IgD-negative memory B cell (primary cell): ENCODE measurements around the gene GRAMD4. TPM values are rescaled to one million over a fixed set of nuclear protein-coding genes. Genes with fewer than 3 reads are reported as not detected.

Experiments used
- H3K27ac Mint-ChIP-seq, 3 donors: one replicate each; pipeline ENCODE4 v1.8.0; 2020 to 2022; ENCODE audit warnings: mild to moderate bottlenecking in 3 of 3, mixed read lengths in 3 of 3, moderate library complexity in 1 of 3
- H3K27me3 Mint-ChIP-seq: one replicate; pipeline ENCODE4 v1.8.0; 2021; ENCODE audit warnings: mixed read lengths
- H3K36me3 Mint-ChIP-seq: one replicate; pipeline ENCODE4 v1.8.0; 2020; ENCODE audit warnings: mild to moderate bottlenecking, mixed read lengths
- H3K4me1 Mint-ChIP-seq, 3 donors: one replicate each; pipeline ENCODE4 v1.8.0; 2020 to 2022; ENCODE audit warnings: mixed read lengths in 3 of 3, mild to moderate bottlenecking in 1 of 3
- H3K4me3 Mint-ChIP-seq, 4 donors: one replicate each; pipeline ENCODE4 v1.8.0; 2020 to 2022; ENCODE audit warnings: mild to moderate bottlenecking in 4 of 4, mixed read lengths in 4 of 4, moderate library complexity in 3 of 4
- H3K9me3 Mint-ChIP-seq, 3 donors: one replicate each; pipeline ENCODE4 v1.8.0; 2020 to 2021; ENCODE audit warnings: mixed read lengths in 3 of 3, mild to moderate bottlenecking in 1 of 3
- polyA plus RNA-seq: library from polyadenylated mRNA; unstranded; fragments of 300-500 nt; fragmentation: Illumina TruSeq; gene quantifications from one replicate; pipeline ENCODE4 v1.2.3, GENCODE V29; 2021

The GRAMD4 gene
- polyA plus RNA-seq, 1 donor from 2014 or later = 18.4 TPM

GRCh38 chr22:46664301-46664855, 44.2 kb downstream of the GRAMD4 start:
- H3K27ac Mint-ChIP-seq = no peak overlapping the region
- no peak overlapping the region for H3K4me3 Mint-ChIP-seq
- peaks cover 7% of the 10 kb centered on the region for H3K36me3 Mint-ChIP-seq
- no peaks in the 10 kb centered on the region for H3K27me3 Mint-ChIP-seq
- no peaks in the 10 kb centered on the region for H3K9me3 Mint-ChIP-seq
- H3K4me1 Mint-ChIP-seq = peaks cover 0 to 3% (median 0%) of the 10 kb centered on the region in 3 donors

- peaks cover 0 to 3% (median 0%) of the 10 kb centered on the region in 3 donors for H3K4me1 Mint-ChIP-seq
- peaks cover 4% of the 10 kb centered on the region for H3K36me3 Mint-ChIP-seq
- no peaks in the 10 kb centered on the region for H3K9me3 Mint-ChIP-seq
- no peaks in the 10 kb centered on the region for H3K27me3 Mint-ChIP-seq
- H3K4me3 Mint-ChIP-seq = no peak overlapping the region
- no peak overlapping the region for H3K27ac Mint-ChIP-seq
Observed at GRCh38 chr22:46665151-46665695, 45.0 kb downstream of the GRAMD4 start.

GRCh38 chr22:46665751-46666280, 45.6 kb downstream of the GRAMD4 start:
- peaks cover 2% of the 10 kb centered on the region for H3K36me3 Mint-ChIP-seq
- H3K27ac Mint-ChIP-seq = peak overlapping the region in 1 of 3 donors; percentile 31
- no peaks in the 10 kb centered on the region for H3K27me3 Mint-ChIP-seq
- H3K4me1 Mint-ChIP-seq = peaks cover 0 to 2% (median 0%) of the 10 kb centered on the region in 3 donors
- H3K4me3 Mint-ChIP-seq = no peak overlapping the region
- no peaks in the 10 kb centered on the region for H3K9me3 Mint-ChIP-seq

- Mint-ChIP-seq H3K27me3 (no peaks in the 10 kb centered on the region), H3K27ac (no peak overlapping the region), H3K36me3 (no peaks in the 10 kb centered on the region), H3K4me1 (no peaks in the 10 kb centered on the region), H3K4me3 (no peak overlapping the region), H3K9me3 (no peaks in the 10 kb centered on the region)
Observed at GRCh38 chr22:46666577-46667244, 46.5 kb downstream of the GRAMD4 start.

GRCh38 chr22:46667245-46667623, 47.0 kb downstream of the GRAMD4 start:
- Mint-ChIP-seq H3K4me1 (peaks cover 0 to under 1% (median 0%) of the 10 kb centered on the region in 3 donors), H3K27me3 (no peaks in the 10 kb centered on the region), H3K36me3 (no peaks in the 10 kb centered on the region), H3K4me3 (no peak overlapping the region), H3K9me3 (no peaks in the 10 kb centered on the region), H3K27ac (no peak overlapping the region)

GRCh38 chr22:46668116-46668515, 47.9 kb downstream of the GRAMD4 start:
- H3K27ac Mint-ChIP-seq = no peak overlapping the region
- no peaks in the 10 kb centered on the region for H3K27me3 Mint-ChIP-seq
- H3K4me3 Mint-ChIP-seq = no peak overlapping the region
- H3K4me1 Mint-ChIP-seq = peaks cover 0 to 4% (median 0%) of the 10 kb centered on the region in 3 donors
- no peaks in the 10 kb centered on the region for H3K36me3 Mint-ChIP-seq
- no peaks in the 10 kb centered on the region for H3K9me3 Mint-ChIP-seq

- H3K27ac Mint-ChIP-seq = no peak overlapping the region
- H3K4me1 Mint-ChIP-seq = peaks cover 1 to 10% (median 9%) of the 10 kb centered on the region in 3 donors
Observed at GRCh38 chr22:46669201-46669600, 49.0 kb downstream of the GRAMD4 start.

GRCh38 chr22:46671824-46672432, 51.7 kb downstream of the GRAMD4 start:
- Mint-ChIP-seq H3K27me3 (peaks cover 2% of the 10 kb centered on the region), H3K4me3 (no peak overlapping the region), H3K4me1 (peaks cover 6 to 14% (median 13%) of the 10 kb centered on the region in 3 donors), H3K9me3 (no peaks in the 10 kb centered on the region), H3K36me3 (no peaks in the 10 kb centered on the region), H3K27ac (no peak overlapping the region)

More at GRCh38 chr22:46669201-46669600, 49.0 kb downstream of the GRAMD4 start:
- H3K4me3 Mint-ChIP-seq = no peak overlapping the region
- H3K9me3 Mint-ChIP-seq = no peaks in the 10 kb centered on the region
- no peaks in the 10 kb centered on the region for H3K36me3 Mint-ChIP-seq
- H3K27me3 Mint-ChIP-seq = no peaks in the 10 kb centered on the region

GRCh38 chr22:46672731-46673130, 52.5 kb downstream of the GRAMD4 start:
- H3K9me3 Mint-ChIP-seq = no peaks in the 10 kb centered on the region
- no peak overlapping the region for H3K27ac Mint-ChIP-seq
- peaks cover 6 to 16% (median 13%) of the 10 kb centered on the region in 3 donors for H3K4me1 Mint-ChIP-seq
- H3K36me3 Mint-ChIP-seq = peaks cover under 1% of the 10 kb centered on the region
- peaks cover 2% of the 10 kb centered on the region for H3K27me3 Mint-ChIP-seq
- H3K4me3 Mint-ChIP-seq = peak overlapping the region in 1 of 4 donors; percentile 74

GRCh38 chr22:46673205-46673604, 53.0 kb downstream of the GRAMD4 start:
- Mint-ChIP-seq H3K27ac (peak overlapping the region in 1 of 3 donors; percentile 86), H3K36me3 (peaks cover 3% of the 10 kb centered on the region), H3K27me3 (peaks cover 2% of the 10 kb centered on the region), H3K4me3 (peak overlapping the region in 2 of 4 donors; percentile 57 to 72), H3K9me3 (no peaks in the 10 kb centered on the region), H3K4me1 (peaks cover 6 to 16% (median 13%) of the 10 kb centered on the region in 3 donors)

- Mint-ChIP-seq H3K27ac (peak overlapping the region; percentile 73 to 86 (median 81)), H3K4me1 (peaks cover 6 to 16% (median 13%) of the 10 kb centered on the region in 3 donors), H3K4me3 (peak overlapping the region in 3 of 4 donors; percentile 16 to 72 (median 33)), H3K9me3 (no peaks in the 10 kb centered on the region), H3K27me3 (peaks cover 2% of the 10 kb centered on the region), H3K36me3 (peaks cover 3% of the 10 kb centered on the region)
Observed at GRCh38 chr22:46673662-46674236, 53.6 kb downstream of the GRAMD4 start.

GRCh38 chr22:46674367-46674781, 54.2 kb downstream of the GRAMD4 start:
- Mint-ChIP-seq H3K27me3 (peaks cover 2% of the 10 kb centered on the region), H3K9me3 (no peaks in the 10 kb centered on the region), H3K36me3 (peaks cover 3% of the 10 kb centered on the region)

GRCh38 chr22:46674906-46675305, 54.7 kb downstream of the GRAMD4 start:
- H3K27me3 Mint-ChIP-seq = peaks cover 2% of the 10 kb centered on the region
- H3K36me3 Mint-ChIP-seq = peaks cover 3% of the 10 kb centered on the region
- H3K27ac Mint-ChIP-seq = peak overlapping the region in 2 of 3 donors; percentile 73 to 86
- peak overlapping the region in 1 of 4 donors; percentile 71 for H3K4me3 Mint-ChIP-seq
- no peaks in the 10 kb centered on the region for H3K9me3 Mint-ChIP-seq
- H3K4me1 Mint-ChIP-seq = peaks cover 6 to 16% (median 13%) of the 10 kb centered on the region in 3 donors

More at GRCh38 chr22:46674367-46674781, 54.2 kb downstream of the GRAMD4 start:
- Mint-ChIP-seq H3K27ac (peak overlapping the region; percentile 73 to 86 (median 82)), H3K4me1 (peaks cover 6 to 16% (median 13%) of the 10 kb centered on the region in 3 donors), H3K4me3 (peak overlapping the region; percentile 33 to 87 (median 68))

- peaks cover 6 to 16% (median 13%) of the 10 kb centered on the region in 3 donors for H3K4me1 Mint-ChIP-seq
- no peak overlapping the region for H3K27ac Mint-ChIP-seq
- peaks cover 2% of the 10 kb centered on the region for H3K27me3 Mint-ChIP-seq
- H3K9me3 Mint-ChIP-seq = no peaks in the 10 kb centered on the region
- H3K4me3 Mint-ChIP-seq = no peak overlapping the region
- peaks cover 3% of the 10 kb centered on the region for H3K36me3 Mint-ChIP-seq
Observed at GRCh38 chr22:46675479-46675878, 55.3 kb downstream of the GRAMD4 start.
